Epithelial cell of esophagus (primary cell): Measurements from ENCODE around the gene CAT.
A peak's percentile ranks its signal among the peaks of the same experiment; 100 is the strongest.

Source experiments
- DNase-seq: peaks from one replicate; pipeline ENCODE4 v3.0.0; 2010; ENCODE audit warnings: low read depth
- H3K4me3 ChIP-seq: 2 replicates; pipeline ENCODE4 v1.5.1; 2011; ENCODE audit warnings: mild to moderate bottlenecking, low read length, control low read depth
- CTCF ChIP-seq: IDR thresholded peaks from 2 replicates; pipeline ENCODE4 v1.5.1; 2011; ENCODE audit warnings: low read depth, mild to moderate bottlenecking, low read length, control low read depth, inconsistent platforms; ENCODE audit not compliant: insufficient read depth; ENCODE audit errors: missing control alignments

CAT gene

GRCh38 chr11:34519595-34520235 is 81.0 kb downstream of the CAT start:
- no peak overlapping the region for H3K4me3 ChIP-seq
- peak; percentile 17 for DNase-seq
- no peak for TF ChIP-seq CTCF

GRCh38 chr11:34521265-34521664 is 82.5 kb downstream of the CAT start:
- no peak overlapping the region for H3K4me3 ChIP-seq
- no peak for TF ChIP-seq CTCF
- DNase-seq, result no peak
